RKO (cell line): ENCODE measurements around the gene HOXD8.

Source experiments
- DNase-seq: peaks from one replicate; pipeline ENCODE4 v3.0.0-alpha.2; 2016; ENCODE audit warnings: low spot score

HOXD8 gene

GRCh38 chr2:176103742-176104315 lies 25.7 kb upstream of the HOXD8 start:
- DNase-seq, result no peak

GRCh38 chr2:176104316-176105077 lies 25.0 kb upstream of the HOXD8 start:
- no peak for DNase-seq

- no peak for DNase-seq
These were observed 24.3 kb upstream of the HOXD8 start for GRCh38 chr2:176105078-176105729.

DNA sequence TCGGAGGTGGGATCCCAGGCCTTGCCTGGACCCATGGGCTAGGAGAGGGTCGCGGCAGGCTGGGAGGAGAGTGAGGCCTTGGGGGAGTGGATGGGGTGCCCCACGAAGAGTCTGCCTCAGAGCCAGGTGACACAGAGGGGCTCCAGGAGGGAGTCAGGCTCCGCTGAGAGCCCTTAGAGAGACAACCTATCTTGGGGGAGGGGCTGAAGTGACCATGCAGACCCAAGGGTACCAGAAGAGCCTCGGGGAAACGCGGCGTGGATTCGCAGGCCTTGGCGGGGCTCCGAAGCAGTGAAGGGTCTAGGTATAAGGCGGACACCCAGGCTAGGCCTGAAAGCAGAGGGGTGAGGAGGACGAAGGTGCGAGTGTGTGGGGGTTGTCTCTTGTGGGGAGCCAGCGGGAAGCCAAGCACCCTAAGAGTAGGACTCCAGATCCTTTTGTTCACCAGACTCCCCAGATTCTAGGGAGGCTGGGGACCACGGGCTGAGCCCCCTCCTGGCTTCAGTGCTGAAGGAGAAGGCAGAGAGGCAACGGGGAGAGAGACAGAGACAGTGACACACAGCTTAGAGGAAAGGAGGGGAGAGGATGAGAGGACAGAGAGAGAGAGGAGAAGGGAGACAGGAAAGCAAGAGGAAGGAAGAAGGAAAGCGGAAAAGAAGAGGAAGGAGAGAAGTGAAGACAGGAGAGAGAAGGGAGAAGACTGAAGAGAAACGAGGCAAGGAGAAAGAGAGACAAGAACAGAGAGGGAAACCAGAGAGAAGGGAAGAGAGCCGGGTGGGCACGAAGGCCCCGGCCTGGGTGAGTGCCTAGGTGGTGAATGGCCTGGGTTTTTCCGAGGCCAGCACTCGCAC lies 23.6 kb upstream of the HOXD8 start:
- DNase-seq, result no peak

GRCh38 chr2:176106581-176107539 lies 22.6 kb upstream of the HOXD8 start, which contains the start of gene HOXD11:
Gene HOXD11, plus strand, starts transcription at chr2:176107280. Its CDS starts 76 bp downstream, at chr2:176107356.
- no peak for DNase-seq

GRCh38 chr2:176107731-176108181 lies 21.7 kb upstream of the HOXD8 start:
- DNase-seq, result no peak

DNA sequence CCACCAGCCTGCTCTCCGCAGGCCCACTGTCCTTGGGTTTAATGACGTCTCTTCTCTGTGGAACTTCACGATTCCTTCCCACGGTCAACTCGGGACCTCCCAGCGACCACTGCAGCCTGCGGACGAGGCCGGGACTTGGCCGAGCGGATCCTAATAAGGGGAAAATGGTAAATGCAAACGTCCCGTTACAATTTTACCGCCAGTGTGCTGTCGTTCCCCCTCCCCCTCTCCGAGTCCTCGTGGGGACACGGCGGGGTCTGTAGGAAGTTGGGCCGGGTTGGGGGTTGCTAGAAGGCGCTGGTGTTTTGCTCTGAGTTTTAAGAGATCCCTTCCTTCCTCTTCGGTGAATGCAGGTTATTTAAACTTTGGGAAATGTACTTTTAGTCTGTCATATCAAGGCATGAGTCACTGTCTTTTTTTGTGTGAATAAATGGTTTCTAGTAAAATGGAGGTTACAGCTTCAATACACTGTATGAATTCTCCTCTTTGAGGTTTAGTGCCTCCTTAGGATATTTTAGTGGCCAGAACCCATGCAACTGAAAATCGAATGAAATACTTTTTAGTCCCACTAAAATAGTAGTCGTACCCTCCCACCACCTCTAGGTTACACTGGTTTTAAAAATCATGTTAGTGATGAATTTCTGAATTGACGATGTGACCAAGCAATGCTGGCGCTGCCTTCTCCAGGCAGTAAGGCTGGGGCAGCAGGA lies 20.2 kb upstream of the HOXD8 start:
- DNase-seq, result no peak

DNA sequence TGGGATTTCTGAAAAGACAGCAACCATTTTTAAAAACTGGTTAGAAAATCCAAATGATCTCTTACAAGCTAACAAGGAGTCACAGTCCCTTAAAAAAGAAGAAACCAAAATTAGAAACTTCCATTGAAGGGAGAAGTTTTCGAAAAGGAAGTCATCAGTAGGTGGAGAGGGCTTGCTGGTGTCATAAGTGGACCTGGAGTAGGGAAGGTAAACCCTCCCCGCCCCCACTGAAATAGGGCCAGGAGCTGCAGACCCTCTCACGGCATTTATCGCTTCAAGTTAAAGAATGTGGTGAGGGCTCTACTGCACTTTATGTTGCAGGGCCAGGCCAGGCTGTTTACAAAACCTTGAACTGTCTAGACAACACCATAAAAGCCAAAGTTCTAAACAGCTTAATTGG lies 19.6 kb upstream of the HOXD8 start:
- no peak for DNase-seq

DNA sequence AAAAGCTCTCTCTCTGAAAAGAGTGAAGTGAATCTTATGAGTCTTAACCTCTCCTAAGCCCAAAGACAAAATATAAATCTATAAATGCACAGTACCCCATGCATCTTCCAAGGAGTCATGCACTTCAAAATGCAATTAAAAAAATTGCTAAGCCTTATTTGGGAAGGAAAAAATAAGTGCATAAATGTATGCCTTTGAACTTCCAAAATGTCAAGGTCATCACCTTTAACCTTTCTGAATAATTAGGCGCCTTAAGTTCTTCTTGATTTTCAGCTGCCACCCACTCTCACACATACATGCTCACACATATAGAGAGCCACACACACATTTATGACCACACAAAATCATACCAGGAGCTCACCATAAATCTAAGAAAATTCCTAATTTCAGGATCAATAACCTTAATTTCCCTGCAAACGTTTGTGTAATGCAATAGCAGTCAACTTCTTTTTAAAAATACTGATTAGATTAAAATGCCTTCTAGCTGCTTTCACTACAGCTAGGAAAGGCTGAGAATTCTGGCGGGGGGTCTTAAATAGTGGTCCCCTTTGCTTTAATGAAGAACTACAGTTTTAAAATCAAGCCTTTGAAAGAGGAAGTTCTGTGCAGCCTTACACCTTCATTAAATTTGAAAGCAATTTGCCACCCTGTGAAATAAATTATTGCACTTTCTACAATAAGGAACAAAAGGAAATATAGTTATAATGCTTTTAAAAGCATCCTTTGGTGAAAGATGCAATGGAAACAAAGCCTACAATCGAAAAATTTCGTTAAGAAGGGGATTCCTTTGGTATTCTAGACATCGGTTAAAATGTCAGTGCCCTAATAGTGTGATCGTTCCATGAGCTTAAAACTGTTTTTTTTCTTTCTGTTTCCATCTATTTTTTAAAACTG lies 18.8 kb upstream of the HOXD8 start:
- no peak for DNase-seq

GRCh38 chr2:176111309-176111663 lies 18.2 kb upstream of the HOXD8 start:
- DNase-seq, result peak; percentile 52

DNA sequence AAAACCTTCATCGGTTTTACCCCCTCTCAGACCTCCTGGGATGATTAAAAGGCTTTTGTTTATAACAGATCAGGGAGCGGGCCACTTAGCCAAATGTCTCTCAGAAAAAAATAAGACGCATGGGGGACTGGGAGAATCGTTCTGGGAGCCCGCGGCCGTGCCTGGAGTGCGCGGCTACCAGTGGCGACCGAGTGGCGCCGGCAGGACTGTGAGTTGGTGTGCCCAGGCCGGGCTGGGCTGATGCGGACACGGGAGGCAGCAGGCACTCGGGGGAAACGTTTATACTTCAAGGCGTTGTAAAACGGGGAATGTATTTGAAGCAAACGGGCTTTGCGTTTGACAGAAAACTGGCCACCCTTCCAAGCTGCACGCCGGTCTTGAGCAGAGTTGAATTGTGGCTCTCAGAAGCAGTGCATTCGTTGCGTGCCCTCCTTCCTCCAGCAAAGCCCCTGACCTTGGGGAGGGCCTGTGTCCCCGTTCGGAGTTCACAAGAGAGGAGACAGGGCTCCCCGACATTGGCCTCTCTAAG lies 17.6 kb upstream of the HOXD8 start:
- no peak for DNase-seq

GRCh38 chr2:176112375-176113302 lies 16.9 kb upstream of the HOXD8 start:
- DNase-seq, result no peak

DNA sequence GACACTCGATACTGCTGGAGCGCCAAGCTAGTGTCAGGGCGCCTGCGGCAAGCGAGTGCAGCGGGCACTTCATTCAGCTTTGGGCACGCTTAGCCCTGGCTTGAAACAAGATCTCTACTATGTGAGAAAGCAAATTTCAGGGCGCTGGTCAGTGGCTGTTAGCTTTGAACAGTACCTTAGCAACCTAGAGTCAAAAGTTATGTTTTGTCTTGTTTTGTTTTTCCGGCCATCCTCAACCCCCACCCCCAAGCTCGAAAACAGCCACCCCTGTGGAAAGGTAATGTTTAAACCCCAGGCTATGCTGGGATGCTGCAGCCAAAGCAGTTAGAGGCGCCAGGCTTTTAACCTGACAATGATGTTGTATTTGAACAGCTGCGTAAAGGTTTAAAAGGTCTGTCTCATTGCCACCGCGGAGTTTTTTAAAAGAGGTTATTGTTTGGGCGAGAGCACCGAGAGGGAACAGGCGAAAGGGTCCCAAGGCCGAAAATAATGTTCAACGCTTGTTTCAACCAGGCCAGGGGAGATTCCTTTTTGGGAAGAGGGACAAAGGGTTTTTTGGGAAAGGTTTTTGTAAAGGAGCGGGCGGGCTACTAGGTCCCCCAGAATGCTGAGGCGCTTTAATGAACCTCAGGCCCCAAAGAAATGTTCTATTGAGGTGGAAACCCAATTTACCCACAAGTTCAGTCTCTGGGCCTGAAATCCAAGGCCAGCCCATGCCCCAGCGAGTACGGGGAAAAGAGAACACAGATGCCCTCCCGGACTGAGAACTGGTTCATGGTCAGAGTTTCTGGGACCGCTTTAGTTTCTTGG lies 15.2 kb upstream of the HOXD8 start:
- DNase-seq, result no peak

DNA sequence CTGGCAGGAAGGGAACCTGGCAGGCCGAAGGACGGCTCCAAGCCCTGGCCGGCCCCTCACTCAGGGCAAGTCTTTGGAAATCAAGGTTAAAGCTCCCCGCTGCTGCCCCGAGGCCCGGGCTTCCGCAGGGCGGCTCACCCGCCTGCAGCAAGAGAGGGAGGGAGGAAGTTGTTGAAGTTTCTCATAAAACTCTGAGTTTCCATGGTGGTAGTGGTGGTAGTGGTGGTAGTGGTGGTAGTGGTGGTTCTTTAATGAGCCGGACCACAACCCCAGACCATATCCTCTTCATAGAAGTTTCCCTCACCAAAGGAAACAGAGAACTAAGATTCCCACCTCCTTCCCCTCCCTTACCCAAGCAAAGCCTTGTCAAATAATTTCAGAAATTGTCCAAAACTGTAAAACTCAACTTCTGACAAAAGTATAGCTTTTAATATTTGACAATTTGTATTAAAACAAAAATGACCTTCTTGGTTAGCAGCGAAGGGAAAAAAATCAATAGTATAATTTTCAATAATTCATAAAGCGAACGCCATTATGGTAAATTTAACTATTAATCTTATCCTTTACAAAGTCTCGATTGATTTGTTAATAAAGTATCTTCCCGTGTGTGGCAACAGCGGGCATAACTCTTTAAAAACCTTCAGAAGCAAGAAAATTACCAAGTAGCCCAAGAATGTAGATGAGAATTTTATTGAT lies 14.4 kb upstream of the HOXD8 start:
- no peak for DNase-seq

- DNase-seq, result no peak
These were observed 13.4 kb upstream of the HOXD8 start, which contains the start of gene HOXD10 for GRCh38 chr2:176115883-176116813. Gene HOXD10, plus strand, starts transcription at chr2:176116778. Its CDS starts 56 bp downstream, at chr2:176116834.
